Measurements from ENCODE around the gene MYDGF. TPM values are rescaled to one million over a fixed set of nuclear protein-coding genes. Genes with fewer than 3 reads are reported as not detected.

Gene MYDGF
- total and polyA plus RNA-seq, 9 of the 15 experiments (the other 6 are each of a cell fraction or from before 2014, with no cell fraction given): 4.2 to 141 (median 82.1) TPM

DNA sequence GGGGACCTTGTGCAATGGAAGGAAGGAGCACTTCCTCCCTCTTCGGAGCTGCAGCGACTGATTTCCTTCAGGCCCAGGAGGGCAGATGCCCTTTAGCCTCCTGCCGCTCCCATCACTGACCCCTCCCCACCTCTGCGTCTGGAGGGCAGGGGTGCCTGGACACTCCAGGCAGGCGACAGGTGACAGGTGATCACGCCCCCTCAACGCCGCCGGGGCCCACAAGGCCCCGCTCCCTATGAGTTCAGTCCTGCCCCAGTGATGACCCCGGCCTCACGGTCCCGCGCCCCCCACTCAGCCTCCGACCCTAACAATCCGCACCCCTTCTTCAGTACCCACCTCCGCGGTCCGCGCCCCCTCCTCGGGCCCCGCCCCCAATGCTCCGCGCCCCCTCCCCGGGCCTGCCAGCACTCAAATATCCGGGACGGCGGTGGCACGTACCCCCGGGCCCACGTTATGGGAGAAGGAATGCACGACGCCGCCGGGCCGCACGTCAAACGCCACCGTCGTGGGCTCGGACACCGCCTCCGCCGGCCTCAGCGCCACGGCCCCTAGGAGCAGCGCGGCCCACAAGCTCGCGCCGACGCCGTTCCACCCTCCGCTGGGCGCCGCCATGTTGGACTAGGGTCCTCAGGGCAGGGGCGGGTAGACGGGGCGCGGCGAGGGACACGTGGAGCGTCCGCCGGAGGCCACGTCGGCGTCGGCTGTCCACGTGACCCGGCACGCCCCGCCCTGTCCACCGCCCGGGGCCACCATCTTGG is at the start of gene MYDGF (continued):
- TF ChIP-seq, protein P1, sequence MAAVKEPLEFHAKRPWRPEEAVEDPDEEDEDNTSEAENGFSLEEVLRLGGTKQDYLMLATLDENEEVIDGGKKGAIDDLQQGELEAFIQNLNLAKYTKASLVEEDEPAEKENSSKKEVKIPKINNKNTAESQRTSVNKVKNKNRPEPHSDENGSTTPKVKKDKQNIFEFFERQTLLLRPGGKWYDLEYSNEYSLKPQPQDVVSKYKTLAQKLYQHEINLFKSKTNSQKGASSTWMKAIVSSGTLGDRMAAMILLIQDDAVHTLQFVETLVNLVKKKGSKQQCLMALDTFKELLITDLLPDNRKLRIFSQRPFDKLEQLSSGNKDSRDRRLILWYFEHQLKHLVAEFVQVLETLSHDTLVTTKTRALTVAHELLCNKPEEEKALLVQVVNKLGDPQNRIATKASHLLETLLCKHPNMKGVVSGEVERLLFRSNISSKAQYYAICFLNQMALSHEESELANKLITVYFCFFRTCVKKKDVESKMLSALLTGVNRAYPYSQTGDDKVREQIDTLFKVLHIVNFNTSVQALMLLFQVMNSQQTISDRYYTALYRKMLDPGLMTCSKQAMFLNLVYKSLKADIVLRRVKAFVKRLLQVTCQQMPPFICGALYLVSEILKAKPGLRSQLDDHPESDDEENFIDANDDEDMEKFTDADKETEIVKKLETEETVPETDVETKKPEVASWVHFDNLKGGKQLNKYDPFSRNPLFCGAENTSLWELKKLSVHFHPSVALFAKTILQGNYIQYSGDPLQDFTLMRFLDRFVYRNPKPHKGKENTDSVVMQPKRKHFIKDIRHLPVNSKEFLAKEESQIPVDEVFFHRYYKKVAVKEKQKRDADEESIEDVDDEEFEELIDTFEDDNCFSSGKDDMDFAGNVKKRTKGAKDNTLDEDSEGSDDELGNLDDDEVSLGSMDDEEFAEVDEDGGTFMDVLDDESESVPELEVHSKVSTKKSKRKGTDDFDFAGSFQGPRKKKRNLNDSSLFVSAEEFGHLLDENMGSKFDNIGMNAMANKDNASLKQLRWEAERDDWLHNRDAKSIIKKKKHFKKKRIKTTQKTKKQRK (IDR thresholded peaks at IDR 0.05; ENCODE audit: borderline replicate concordance, low read depth, low read length): no peak
- TF ChIP-seq HDAC3 (IDR thresholded peaks at IDR 0.05; ENCODE audit: borderline replicate concordance, partially characterized antibody) (no peak), ZNF41 (CRISPR knock-in tag; conservative IDR thresholded peaks at IDR 0.05) (no peak), HDAC2 (IDR thresholded peaks at IDR 0.05) (no peak), HDAC1 (IDR thresholded peaks at IDR 0.05) (peak in 1 of 2 experiments; percentile 98; a peak in 3 of 4 replicates), NFE2L1 (tag; IDR thresholded peaks at IDR 0.05; ENCODE audit: borderline replicate concordance, low read depth) (no peak), ADNP (tag; IDR thresholded peaks at IDR 0.05) (no peak), SP2 (IDR thresholded peaks at IDR 0.05; ENCODE audit: extremely low read depth, low read depth, low read length, poor library complexity, severe bottlenecking) (no peak), NR2F6 (CRISPR knock-in tag; IDR thresholded peaks at IDR 0.05) (no peak), NBN (IDR thresholded peaks at IDR 0.05; ENCODE audit: low read depth) (no peak), NFIC (IDR thresholded peaks at IDR 0.05) (peak; percentile 56), ZNF76 (CRISPR knock-in tag; IDR thresholded peaks at IDR 0.05; ENCODE audit: borderline replicate concordance) (no peak), ZNF668 (CRISPR knock-in tag; IDR thresholded peaks at IDR 0.05) (no peak)
- TF ChIP-seq, protein P2, sequence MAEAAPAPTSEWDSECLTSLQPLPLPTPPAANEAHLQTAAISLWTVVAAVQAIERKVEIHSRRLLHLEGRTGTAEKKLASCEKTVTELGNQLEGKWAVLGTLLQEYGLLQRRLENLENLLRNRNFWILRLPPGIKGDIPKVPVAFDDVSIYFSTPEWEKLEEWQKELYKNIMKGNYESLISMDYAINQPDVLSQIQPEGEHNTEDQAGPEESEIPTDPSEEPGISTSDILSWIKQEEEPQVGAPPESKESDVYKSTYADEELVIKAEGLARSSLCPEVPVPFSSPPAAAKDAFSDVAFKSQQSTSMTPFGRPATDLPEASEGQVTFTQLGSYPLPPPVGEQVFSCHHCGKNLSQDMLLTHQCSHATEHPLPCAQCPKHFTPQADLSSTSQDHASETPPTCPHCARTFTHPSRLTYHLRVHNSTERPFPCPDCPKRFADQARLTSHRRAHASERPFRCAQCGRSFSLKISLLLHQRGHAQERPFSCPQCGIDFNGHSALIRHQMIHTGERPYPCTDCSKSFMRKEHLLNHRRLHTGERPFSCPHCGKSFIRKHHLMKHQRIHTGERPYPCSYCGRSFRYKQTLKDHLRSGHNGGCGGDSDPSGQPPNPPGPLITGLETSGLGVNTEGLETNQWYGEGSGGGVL (CRISPR knock-in tag; IDR thresholded peaks at IDR 0.05): no peak
- TF ChIP-seq, protein P3, sequence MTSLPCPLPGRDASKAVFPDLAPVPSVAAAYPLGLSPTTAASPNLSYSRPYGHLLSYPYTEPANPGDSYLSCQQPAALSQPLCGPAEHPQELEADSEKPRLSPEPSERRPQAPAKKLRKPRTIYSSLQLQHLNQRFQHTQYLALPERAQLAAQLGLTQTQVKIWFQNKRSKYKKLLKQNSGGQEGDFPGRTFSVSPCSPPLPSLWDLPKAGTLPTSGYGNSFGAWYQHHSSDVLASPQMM (CRISPR knock-in tag; IDR thresholded peaks at IDR 0.05): no peak
- TF ChIP-seq, protein P4, sequence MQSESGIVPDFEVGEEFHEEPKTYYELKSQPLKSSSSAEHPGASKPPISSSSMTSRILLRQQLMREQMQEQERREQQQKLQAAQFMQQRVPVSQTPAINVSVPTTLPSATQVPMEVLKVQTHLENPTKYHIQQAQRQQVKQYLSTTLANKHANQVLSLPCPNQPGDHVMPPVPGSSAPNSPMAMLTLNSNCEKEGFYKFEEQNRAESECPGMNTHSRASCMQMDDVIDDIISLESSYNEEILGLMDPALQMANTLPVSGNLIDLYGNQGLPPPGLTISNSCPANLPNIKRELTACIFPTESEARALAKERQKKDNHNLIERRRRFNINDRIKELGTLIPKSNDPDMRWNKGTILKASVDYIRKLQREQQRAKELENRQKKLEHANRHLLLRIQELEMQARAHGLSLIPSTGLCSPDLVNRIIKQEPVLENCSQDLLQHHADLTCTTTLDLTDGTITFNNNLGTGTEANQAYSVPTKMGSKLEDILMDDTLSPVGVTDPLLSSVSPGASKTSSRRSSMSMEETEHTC (IDR thresholded peaks at IDR 0.05): no peak

All from K562 (cell line).